ENCODE measurements around the gene GMPS. TPM values are rescaled to one million over a fixed set of nuclear protein-coding genes. Genes with fewer than 3 reads are reported as not detected.

Gene GMPS
- total and polyA plus RNA-seq, 8 donors, result 8.0 to 38.7 (median 30.2) TPM

DNA sequence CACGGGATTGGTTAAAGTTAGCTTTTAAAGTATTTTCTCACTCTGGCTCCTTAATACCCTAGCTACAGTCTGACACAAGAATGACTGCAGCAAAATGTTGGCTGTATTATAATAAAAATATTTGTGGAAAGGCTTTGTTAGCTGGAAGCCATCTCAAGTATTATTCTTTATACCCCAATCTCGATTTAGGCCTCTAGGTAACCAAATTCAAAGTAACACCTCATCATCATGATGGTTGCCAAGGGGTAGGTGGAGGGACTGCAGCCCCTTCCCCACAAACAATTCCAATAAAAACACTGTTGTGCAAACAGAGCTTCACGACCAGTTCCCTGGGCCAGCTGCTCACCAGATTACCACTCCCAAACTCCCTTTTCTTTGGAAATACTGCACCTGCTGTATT is 759 bp upstream of the GMPS start:
- Histone ChIP-seq H3K4me1 (peaks cover 8 to 17% (median 12%) of the 10 kb centered on the region in 3 donors), H3K4me3 (peak overlapping the region in 3 of 4 donors; percentile 19 to 100 (median 87)), H3K36me3 (no peaks in the 10 kb centered on the region), H3K27me3 (no peaks in the 10 kb centered on the region), H3K27ac (peak overlapping the region in 3 of 4 donors; percentile 51 to 96 (median 84)), H3K9me3 (no peaks in the 10 kb centered on the region)
- intact Hi-C loops (cut with DNase I), result loop anchor here in 1 of 3 donors (10.0 kb wide), 2 partner anchors 65 to 115 kb away; partner anchors contain the start of gene C3orf33
- no peak for ATAC-seq
- TF ChIP-seq, protein P1, sequence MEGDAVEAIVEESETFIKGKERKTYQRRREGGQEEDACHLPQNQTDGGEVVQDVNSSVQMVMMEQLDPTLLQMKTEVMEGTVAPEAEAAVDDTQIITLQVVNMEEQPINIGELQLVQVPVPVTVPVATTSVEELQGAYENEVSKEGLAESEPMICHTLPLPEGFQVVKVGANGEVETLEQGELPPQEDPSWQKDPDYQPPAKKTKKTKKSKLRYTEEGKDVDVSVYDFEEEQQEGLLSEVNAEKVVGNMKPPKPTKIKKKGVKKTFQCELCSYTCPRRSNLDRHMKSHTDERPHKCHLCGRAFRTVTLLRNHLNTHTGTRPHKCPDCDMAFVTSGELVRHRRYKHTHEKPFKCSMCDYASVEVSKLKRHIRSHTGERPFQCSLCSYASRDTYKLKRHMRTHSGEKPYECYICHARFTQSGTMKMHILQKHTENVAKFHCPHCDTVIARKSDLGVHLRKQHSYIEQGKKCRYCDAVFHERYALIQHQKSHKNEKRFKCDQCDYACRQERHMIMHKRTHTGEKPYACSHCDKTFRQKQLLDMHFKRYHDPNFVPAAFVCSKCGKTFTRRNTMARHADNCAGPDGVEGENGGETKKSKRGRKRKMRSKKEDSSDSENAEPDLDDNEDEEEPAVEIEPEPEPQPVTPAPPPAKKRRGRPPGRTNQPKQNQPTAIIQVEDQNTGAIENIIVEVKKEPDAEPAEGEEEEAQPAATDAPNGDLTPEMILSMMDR (IDR thresholded peaks at IDR 0.05), result no peak
- no peak for DNase-seq
- no peak for FAIRE-seq
- 29 to 35% methylated on average over 3 of the region's 3 CpGs for WGBS, 2 donors

DNA sequence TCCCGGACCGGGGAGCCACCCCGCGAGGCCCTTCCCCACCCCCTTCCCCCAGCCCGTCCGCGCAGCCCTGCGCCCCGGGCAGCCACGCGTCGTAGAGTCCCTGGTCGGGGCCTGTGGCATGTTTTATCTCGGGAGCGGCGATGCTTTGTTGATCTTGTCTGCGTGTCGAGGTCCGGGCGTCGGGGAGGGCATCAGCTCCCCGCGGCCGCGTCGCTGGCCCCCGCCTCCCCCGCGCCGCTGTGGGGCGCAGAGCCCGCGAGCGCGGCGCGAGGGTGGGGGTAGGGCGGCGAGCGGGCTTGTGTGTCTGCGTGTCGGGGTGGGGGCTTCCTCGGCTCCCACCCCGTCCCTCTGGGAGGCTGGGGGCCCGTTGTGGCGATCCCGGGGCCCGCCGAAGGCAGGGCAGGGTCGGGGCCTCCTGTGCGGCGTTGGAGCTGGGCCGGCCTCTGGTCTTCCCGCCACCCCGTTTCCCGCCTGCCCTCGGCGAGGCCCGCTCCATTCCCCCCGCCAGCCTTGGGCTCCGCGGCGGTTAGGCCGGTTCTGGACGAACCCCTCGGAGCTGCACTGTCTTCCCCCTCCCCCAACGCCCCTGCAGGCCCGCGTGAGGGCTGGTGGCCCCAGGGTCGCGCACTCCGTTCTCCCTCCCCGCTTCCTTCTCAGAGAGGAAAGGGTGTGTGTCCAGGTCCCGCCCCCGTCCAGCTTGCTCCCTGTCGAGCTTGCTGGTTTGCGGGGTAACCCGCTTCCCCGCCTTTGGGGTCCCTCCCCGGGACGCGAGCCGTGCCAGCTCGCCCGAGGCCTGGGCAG is 695 bp downstream of the GMPS start:
- no peaks in the 10 kb centered on the region for H3K9me3 ChIP-seq
- TF ChIP-seq, protein P1 (IDR thresholded peaks at IDR 0.05), result no peak
- H3K36me3 ChIP-seq, result no peaks in the 10 kb centered on the region
- H3K4me1 ChIP-seq, result peaks cover 8 to 22% (median 12%) of the 10 kb centered on the region in 3 donors
- peak; percentile 39 to 56 (median 52) for ATAC-seq
- no peak for FAIRE-seq
- H3K27ac ChIP-seq, result peak overlapping the region; percentile 88 to 96 (median 96)
- intact Hi-C loops (cut with DNase I), result no loop called here
- H3K27me3 ChIP-seq, result no peaks in the 10 kb centered on the region
- peak overlapping the region; percentile 87 to 100 (median 92) for H3K4me3 ChIP-seq
- WGBS, 2 donors, result 0 to 1% methylated on average over 69 to 85 of the region's 85 CpGs
- peak; percentile 34 to 84 (median 64) for DNase-seq

DNA sequence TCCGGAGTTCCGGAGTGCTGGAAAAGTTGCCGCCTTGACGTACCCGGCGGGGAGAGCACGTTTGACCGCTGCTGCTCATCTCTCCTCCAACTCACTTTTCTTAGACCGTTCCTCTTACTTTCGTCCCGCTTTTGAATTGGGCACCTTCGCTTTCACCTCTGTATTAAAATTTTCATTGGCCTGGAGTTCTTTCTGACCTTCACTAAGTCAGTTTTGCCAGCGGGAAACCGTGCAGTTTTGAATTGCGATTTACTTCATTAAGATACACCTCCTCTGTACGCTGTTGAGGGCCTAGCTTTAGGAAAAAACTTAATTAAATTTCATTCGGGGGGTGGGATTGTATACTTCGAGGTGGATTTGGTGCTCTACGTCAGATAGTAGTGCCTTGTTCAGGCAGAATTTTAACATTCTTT is 1.3 kb downstream of the GMPS start:
- TF ChIP-seq, protein P1 (IDR thresholded peaks at IDR 0.05), result no peak
- DNase-seq (no peak), FAIRE-seq (no peak), ATAC-seq (no peak)
- intact Hi-C loops (cut with DNase I), result no loop called here
- H3K4me1 ChIP-seq, result peaks cover 8 to 28% (median 12%) of the 10 kb centered on the region in 3 donors
- H3K36me3 ChIP-seq, result no peaks in the 10 kb centered on the region
- 0% methylated on average over 19 of the region's 19 CpGs for WGBS, 2 donors
- peak overlapping the region; percentile 88 to 96 (median 96) for H3K27ac ChIP-seq
- no peaks in the 10 kb centered on the region for H3K9me3 ChIP-seq
- H3K4me3 ChIP-seq, result peak overlapping the region; percentile 87 to 100 (median 92)
- H3K27me3 ChIP-seq, result no peaks in the 10 kb centered on the region

DNA sequence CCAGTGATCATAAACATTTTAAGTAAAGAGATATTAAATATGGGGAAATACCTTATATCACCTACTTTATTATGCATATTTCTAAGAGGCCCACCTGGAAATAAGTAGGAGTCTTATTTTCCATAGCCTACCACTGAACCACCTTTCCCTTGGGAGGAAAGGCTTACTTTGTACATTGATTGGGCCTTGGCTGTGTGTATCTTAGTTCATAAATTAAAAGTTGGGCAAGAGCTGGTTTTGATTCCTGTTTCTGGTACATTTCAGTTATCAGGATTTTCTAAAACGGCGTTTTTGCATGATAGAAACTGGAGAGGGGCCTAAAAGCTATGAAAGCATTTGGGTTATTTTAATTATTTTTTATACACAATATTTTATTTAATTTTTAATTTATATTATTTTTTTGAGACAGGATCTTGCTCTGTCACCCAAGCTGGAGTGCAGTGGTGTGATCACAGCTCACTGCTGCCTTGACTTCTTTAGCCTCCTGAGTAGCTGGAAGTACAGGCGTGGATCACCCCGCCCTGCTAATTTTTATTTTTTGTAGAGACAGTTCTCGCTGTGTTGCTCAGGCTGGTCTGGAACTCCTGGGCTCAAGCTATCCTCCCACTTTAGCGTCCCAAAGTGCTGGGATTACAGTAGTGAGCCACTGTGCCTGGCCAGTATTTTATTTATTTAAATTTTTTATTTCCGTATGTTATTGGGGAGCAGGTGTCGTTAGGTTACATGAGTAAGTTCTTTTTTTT is 2.6 kb downstream of the GMPS start:
- TF ChIP-seq, protein P1 (IDR thresholded peaks at IDR 0.05), result no peak
- H3K27me3 ChIP-seq, result no peaks in the 10 kb centered on the region
- H3K9me3 ChIP-seq, result no peaks in the 10 kb centered on the region
- H3K36me3 ChIP-seq, result no peaks in the 10 kb centered on the region
- 68 to 71% methylated on average over 8 of the region's 8 CpGs for WGBS, 2 donors
- ATAC-seq (no peak), FAIRE-seq (no peak), DNase-seq (no peak)
- H3K27ac ChIP-seq, result no peak overlapping the region
- intact Hi-C loops (cut with DNase I), result no loop called here
- peaks cover 8 to 29% (median 12%) of the 10 kb centered on the region in 3 donors for H3K4me1 ChIP-seq
- H3K4me3 ChIP-seq, result no peak overlapping the region

Data from pancreas (tissue), 10 donors.